Left kidney (tissue), 2 donors: ENCODE data around the gene NUTF2. TPM values are rescaled to one million over a fixed set of nuclear protein-coding genes. Genes with fewer than 3 reads are reported as not detected.
"Not testable (repeated sequence)": the region's sequence is repeated elsewhere in the genome, so short reads cannot be mapped to it uniquely, and the experiment has no call there.

Experiments
- DNase-seq: peaks from one replicate; pipeline ENCODE4 v3.0.0-alpha.2; 2013
- polyA plus RNA-seq: library from polyadenylated mRNA; unstranded; fragments of 120-200 nt; gene quantifications from one replicate; pipeline ENCODE4 v1.2.1, GENCODE V29; 2013; ENCODE audit not compliant: insufficient read length

NUTF2 gene
- polyA plus RNA-seq, 1 donor: 128 TPM

DNA sequence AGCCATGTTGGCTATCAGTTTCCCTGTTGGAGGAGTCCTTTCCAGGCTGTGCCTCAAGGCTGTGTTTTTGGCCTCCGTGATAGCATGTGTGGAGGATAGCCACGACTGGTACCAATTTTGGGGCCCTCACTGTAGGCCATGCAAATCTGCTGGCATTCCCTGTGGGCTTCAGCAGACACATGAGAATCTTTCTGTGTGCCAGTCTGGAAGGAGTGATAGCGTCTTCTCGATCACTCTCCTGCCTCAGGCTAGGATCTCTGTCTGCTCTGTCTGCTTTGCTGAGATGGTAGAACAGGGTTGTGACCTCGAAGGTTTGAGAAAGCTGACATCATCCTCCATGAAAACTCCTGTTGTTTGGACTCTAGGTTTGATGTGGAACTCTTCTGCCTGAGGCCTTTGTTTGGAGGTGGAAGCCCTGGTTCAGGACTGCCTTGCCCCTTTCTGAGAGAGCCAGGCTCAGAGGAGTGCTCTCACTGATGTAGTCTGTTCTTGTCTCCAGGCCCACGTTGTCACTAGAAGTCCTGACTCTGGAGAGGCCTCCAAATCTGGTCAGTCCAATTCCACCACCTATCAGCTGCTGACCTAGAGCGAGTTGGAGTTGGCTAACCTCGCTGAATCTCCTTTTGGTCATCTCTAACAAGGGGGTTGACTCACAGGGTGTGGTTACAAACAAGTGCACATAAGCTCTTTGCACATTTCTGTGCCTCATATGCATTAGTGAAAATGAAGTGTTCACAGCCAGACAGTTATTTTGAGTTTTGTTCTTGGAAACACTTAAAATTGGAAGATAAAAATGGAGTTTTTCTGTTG lies 14.1 kb downstream of the NUTF2 start:
- no peak for DNase-seq

DNA sequence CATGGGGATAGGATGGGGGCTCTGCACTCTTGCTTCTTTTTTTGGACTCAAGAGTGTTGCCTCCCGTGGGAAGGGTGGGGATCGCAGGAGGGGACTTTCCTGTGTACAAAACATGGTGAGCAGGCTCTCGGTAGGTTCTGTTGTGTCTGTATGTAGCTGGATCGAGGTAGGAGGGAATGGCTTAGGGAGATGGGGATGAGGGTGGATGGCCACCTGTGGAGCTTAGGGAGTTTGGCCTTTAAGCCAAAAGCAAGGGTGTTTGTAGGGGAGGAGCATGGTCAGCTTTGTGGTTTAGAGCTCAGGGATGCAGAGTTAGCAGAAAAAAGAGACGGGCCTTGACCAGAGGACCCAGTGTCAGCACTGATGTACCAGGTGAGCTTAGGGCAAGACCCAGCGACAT lies 15.1 kb downstream of the NUTF2 start:
- DNase-seq: no peak

DNA sequence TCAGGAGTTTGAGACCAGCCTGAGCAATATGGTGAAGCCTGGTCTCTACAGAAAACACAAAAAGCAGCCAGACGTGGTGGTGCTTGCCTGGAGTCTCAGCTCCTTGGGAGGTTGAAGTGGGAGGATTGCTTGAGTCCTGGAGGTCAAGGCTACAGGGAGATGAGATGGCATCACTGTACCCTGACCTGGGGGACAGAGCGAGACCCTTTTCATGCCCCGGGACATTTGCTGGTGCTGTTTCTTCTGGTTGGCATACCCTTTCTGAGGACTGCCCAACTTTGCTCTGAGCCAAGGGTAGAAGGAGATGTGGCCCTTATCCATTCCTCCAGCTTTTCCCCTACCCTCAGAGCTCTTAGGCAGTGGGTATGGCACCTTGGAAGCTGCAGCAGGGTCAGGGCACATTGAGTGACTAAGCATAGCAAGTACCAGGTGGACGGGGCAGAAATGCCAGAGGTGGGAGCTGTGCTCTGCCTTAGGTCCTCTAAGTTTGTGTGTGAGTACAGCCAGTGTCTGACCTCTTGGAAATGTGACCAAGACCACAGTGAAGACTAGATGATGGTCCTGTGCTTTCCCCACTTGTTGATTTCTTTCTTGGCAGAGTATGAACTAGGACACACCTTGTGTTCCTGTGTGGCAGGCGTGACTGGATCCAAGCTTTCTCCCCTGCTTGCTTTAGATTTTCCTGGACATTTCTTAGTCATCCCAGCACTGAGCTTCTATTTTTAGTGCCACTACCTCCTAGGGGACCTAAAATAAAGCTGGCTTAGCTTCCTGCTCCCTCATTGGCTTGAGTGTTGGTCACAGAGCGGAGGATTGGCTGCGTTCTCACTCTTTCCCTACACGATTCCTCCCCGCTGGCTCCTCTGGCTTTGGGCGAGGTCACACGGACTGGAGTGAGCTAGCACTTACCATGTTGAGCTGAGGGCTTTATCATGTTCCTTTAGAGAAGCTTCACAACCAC lies 16.2 kb downstream of the NUTF2 start:
- no peak for DNase-seq

DNA sequence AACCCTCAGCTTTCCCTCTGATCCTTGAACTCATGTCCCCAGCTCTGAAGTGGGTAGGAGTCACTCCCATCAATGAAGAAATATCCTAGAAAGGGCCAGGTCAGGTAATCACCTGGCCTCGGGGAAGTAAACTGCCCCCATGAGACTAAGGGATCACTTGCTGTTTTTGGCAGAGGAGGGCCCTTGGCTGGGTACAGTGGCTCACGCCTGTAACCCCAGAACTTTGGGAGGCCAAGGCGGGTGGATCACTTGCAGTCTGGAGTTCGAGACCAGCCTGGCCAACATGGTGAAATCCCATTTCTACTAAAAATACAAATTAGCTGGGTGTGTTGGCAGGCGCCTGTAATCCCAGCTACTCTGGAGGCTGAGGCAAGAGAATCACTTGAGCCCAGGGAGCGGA lies 17.3 kb downstream of the NUTF2 start:
- not testable (repeated sequence) for DNase-seq

DNA sequence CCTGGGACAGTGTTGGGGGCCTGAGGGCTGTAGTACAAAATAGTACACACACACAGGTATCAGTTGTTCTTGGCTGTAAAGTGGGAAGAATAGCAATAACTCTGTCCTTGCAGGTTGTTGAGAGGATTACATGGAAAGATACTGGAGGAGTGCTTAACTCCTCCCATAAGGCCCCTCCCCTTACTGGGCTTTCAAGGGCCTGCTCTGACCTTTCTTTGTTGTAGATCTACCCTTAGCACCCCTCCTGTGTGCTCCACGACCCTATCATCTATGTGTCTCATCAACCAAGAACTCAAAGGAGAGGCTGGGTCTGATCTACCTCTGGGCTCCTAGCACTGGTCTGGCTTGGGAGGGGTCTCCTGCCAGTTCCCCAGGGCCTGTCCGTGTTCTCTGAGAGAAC lies 17.9 kb downstream of the NUTF2 start:
- DNase-seq: no peak

DNA sequence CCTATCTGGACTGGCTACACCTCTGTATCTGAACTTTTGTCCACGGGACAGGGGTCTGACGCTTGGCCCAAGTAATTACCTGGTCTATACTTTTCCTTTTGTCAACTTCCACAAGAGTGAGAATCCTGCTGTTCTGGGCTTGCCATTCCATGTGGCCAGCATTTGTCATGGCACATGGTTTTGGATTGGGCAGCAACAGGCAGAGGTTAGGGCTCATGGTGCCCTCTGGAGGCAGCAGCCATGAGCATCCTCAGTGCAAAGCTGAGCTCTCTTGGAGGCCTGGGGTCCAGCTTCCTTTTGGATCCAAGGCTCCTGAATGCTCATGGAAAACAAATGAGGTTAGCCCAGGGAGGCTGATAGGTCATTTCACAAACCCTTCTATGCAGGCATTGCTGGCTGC lies 18.6 kb downstream of the NUTF2 start:
- no peak for DNase-seq

DNA sequence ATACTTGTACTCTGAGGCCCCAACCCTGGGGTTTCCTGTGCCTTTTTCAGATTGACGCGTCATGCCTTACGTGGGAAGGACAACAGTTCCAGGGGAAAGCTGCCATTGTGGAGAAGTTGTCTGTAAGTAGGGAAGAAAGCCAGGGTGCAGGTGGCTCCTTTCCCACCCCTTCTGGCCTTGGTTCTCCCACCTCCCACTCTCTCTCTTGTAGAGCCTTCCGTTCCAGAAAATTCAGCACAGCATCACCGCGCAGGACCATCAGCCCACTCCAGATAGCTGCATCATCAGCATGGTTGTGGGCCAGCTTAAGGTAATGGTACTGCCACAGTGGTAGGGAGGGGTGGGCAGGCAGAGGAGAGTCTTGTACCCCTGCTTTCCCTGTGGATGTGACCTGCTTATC lies 21.6 kb downstream of the NUTF2 start:
- DNase-seq: no peak

DNA sequence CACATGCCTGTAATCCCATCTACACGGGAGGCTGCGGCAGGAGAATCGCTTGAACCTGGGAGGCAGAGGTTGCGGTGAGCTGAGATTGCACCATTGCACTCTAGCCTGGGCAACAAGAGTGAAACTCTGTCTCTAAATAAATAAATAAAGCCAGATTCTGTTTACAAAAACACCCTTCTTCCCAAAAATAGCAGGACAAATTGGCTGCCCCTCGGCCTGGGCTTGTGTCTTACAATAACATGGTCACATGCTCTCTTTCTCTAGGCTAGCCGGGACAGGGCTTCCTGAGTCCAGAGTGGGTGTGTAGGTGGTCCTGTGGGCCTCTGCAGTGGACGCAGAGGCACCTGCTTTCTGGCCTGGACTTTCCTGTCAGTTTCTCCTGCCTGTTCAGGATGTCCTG lies 22.9 kb downstream of the NUTF2 start:
- no peak for DNase-seq

DNA sequence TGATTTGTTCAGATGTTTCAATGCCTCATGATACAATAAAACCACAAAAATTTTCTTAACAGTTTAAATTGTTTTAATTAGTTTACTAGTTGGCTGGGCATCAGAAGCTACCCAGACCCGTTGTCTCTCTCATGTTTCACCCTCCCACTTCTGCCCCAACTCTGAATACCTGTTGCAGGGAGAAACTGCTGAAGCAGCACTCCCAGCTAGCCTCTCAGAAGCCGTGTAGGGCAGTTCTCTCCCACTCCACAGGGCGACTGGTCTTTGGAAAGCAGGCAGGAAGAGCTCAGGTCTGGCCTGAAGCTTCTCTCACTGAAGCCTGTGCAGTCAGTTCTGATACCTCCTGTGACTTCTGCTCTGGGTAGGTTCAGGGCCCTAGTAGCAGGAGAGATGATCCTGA lies 24.5 kb downstream of the NUTF2 start:
- no peak for DNase-seq

DNA sequence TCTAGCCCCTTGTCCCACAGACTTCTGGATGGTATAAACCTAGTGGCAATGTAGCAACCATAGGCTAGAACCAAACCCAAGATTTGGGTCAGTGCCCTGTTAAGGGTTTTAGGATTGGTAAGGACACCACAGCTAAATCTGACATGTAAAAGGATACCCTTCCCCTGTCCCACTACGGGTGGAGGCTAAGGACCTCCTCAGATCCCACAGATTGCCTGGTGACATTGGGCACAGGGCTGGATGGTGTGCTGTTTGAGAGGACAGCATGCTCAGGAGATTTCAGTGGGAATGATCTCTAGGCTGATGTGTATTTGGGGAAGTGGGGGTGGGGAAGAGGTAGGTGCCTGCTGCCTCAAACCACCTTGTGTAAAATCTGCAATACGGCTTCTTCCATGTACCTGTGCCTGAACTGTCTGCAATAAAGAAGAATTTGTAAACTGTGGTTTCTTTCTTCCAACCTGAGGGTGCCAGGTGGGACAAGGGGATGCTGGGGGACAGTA lies 25.4 kb downstream of the NUTF2 start:
- DNase-seq: no peak

DNA sequence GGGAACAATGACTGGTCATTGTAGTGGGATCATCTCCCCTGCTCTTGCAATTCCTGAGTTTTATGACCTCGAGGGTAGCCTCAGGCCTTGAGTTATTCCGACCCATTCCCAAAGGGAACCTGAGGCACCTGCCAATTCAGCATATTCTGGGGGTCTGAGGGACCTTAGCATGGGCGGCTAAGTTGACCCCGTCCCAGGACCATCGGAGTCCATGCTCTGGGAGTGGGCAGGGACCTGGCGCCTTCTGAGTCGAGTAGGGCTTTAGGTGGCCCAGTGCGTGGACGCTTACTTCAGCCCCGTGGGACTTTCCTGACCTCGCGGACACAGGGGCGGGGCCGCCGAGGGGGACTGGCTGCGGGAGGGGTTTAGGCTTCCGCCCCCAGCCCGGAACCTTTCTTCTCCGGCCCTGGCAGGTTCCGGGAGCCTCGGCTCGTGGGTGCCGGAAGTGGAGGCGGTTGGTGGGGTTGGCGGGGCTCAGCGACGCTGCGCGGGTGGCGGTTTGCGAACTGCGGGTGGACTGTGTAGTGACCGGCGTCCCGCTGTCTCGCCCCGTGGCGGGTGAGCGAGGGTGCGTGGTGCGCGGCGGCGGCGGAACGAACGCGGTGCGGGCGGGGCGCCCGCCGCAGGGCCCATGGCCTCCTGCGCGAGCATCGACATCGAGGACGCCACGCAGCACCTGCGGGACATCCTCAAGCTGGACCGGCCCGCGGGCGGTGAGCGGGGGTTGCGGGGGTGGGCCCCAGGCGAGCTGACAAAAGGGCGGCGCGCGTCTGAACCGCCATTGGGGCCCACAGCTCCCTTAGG lies 26.1 kb downstream of the NUTF2 start, which contains the start of gene EDC4:
Gene EDC4 (plus strand): TSS at position 422 of the 804 bp plus-strand sequence. CDS start 210 bp downstream, at position 632.
- DNase-seq: no peak

DNA sequence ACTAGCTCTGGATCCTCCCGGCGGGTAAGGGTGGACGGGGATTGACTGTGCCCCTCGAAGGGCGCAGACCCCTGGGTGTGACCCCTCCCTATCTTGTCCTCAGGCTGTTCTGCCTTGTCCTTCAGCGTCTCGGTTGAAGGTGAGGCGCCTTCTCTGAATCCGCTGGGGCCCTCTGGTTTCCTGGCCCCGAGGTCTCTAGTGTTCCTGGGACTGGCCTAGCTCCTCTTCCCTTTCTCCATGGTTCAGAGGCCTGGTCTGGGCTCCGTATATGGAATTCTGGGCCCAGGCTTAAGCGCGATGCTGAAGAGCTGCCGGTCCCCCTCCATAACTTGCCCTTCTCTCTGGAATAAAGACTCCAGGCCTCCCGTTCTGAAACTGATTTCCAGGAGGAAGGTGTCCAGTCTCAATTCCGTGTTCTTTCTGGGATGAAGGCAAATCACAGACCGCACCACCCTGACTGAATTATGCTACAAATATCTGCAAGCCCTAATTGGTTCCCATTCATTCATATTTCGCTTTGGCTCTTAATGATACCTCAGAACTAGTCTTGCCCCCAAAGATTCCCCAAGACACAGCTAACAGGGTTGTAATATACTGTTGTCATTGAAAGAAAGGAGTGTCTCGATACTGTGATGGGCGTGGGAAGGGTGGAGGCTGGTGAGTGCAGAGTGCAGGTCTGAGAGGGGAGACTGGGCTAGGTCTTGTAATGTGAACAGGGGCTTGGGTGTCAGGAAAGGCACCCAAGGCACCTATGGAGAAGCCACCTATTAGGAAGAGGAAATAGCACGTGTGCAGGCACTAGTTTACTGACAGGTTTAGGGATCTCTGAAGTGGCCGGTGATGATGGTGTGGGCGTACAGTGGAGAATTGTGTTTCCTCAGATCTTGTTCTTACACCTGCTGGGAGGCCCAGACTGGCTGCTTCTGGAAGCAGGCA lies 27.0 kb downstream of the NUTF2 start:
- DNase-seq: no peak

DNA sequence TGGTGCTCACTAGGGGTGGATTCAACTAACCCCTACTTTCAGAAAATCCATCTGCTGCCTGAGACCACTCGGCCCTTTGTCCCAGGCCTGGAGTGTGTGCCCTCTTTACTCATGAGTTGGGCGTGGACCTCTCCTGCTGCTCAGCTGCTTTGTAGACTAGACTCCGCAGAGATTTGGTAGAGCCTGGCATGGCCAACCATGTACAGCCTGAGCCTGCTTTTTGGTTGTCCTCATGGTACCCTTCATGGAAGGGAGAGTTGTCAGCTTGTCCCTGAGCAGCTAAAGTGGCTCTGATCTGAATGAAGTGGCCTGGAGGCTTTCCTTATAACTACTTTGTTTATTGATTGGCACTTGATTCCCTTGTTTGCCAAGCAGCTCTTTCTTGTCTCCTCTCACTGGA lies 27.6 kb downstream of the NUTF2 start:
- DNase-seq: no peak

DNA sequence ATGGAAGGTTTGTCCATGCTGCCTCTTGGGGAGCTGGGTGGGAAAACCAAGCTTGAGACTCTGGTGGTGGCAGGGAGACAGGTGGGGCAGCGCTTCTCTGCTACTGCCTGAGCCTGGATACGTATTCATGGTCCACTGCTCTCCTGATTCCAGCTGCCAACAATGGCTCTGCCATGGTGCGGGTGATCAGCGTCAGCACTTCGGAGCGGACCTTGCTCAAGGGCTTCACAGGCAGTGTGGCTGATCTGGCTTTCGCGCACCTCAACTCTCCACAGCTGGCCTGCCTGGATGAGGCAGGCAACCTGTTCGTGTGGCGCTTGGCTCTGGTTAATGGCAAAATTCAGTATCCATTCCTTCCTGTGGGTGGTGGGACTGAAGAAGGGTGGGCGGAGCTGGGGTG lies 30.3 kb downstream of the NUTF2 start:
- DNase-seq: no peak

DNA sequence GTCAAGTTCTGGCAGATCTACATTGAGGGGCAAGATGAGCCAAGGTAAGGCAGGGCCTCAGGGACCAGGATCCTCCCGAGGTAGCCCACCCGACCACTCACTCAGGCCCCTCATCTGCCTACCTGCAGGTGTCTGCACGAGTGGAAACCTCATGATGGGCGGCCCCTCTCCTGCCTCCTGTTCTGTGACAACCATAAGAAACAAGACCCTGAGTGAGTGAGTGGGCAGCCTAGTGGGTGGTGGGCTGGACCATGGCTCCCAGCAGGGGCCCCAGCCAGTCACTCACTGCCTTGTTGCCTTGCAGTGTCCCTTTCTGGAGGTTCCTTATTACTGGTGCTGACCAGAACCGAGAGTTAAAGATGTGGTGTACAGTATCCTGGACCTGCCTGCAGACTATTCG lies 31.5 kb downstream of the NUTF2 start:
- DNase-seq: no peak

DNA sequence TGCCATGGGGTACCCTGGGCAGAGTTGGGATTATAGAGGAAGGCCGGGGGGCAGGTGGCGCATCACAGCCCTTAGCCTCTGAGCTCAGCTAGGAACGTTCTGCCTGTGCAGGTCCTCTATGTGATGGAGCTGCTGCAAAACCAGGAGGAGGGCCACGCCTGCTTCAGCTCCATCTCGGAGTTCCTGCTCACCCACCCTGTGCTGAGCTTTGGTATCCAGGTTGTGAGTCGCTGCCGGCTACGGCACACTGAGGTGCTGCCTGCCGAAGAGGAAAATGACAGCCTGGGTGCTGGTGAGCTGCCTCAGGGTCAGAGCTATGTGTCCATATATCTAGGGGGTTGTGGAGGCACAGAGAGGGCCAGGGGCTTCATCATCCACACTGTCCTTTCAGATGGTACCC lies 32.1 kb downstream of the NUTF2 start:
- no peak for DNase-seq

DNA sequence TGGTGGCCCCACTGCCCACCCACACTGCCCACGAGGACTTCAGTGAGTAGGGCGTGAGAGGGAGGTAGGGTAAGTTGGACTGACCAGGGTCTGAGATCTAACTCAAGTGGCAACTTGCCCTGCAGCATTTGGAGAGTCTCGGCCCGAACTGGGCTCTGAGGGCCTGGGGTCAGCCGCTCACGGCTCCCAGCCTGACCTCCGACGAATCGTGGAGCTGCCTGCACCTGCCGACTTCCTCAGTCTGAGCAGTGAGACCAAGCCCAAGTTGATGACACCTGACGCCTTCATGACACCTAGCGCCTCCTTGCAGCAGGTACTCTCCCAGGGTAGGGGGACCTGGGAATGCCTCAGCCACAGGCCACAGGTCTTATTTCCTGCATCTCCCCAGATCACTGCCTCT lies 32.7 kb downstream of the NUTF2 start:
- no peak for DNase-seq

DNA sequence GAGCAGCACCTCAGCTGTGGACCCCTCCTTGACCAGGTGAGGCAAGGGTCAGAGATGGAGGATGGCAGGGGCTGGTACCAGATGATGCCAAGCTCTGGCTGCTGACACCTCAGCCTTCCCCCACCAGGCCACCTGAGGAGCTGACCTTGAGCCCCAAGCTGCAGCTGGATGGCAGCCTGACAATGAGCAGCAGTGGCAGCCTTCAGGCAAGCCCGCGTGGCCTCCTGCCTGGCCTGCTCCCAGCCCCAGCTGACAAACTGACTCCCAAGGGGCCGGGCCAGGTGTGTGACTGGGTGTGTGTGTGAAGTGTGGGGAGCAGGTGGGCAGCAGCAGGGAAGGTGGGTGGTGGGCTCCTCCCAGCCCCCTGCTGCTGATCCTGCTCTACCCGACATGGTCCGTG lies 33.2 kb downstream of the NUTF2 start:
- DNase-seq: no peak

DNA sequence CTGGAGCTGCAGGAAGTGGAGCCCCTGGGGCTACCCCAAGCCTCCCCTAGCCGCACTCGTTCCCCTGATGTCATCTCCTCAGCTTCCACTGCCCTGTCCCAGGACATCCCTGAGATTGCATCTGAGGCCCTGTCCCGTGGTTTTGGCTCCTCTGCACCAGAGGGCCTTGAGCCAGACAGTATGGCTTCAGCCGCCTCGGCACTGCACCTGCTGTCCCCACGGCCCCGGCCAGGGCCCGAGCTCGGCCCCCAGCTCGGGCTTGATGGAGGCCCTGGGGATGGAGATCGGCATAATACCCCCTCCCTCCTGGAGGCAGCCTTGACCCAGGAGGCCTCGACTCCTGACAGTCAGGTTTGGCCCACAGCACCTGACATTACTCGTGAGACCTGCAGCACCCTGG lies 33.9 kb downstream of the NUTF2 start:
- DNase-seq: no peak

DNA sequence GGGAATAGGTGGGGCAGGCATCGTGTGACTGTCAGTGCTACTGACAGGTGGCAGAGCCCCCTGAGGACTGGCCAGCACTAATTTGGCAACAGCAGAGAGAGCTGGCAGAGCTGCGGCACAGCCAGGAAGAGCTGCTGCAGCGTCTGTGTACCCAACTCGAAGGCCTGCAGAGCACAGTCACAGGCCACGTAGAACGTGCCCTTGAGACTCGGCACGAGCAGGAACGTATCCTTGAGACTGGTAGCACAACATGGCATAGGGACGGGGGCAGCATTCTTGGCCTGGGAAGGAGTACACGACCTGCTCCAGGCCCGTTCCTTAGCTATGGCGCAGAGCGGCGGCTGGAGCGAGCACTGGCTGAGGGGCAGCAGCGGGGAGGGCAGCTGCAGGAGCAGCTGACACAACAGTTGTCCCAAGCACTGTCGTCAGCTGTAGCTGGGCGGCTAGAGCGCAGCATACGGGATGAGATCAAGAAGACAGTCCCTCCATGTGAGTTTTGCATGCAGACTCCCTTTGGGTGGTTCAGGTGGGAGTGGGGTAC lies 35.0 kb downstream of the NUTF2 start:
- no peak for DNase-seq
